OCI-M1 (cell line): ENCODE data around the gene NPHP4.

ENCODE experiments used
- DNase-seq: peaks from one replicate; lab custom pipeline; 2025; lab: John Stamatoyannopoulos, UW

Gene NPHP4

DNA sequence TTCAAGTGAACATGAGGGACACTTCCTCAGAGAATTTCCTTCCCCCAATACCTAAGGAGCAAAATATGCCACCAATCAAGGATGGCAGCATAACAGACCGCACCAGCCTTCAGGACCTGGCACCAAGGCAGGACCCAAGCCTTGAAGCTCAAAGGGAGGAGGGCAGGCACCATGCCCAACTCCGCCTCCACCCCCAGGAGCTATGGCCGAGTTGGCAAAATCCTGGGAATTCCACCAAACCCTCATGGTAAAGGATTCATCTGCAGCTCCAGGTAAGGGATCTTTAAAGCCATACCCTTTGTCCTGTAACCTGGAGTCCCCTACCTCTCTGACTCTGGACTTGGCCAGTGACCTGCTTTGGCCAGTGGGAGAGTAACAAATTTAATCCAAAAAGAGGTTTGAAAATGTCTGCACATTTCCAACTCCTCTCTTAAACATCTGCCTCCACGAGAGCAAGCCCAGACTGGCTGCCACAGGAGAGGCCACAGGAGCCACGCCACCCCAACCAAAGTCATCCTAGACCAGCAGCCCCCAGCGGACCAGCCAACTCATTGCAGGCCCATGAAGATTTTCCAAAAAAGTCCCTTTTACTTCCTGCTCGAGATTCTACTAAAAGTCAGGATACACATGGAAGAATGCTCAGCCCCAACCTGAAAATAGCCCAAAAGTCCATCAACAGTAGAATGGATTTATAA lies 41.9 kb downstream of the NPHP4 start:
- no peak for DNase-seq

- DNase-seq: no peak
Measured at GRCh38 chr1:5949761-5950100, 42.5 kb downstream of the NPHP4 start.

DNA sequence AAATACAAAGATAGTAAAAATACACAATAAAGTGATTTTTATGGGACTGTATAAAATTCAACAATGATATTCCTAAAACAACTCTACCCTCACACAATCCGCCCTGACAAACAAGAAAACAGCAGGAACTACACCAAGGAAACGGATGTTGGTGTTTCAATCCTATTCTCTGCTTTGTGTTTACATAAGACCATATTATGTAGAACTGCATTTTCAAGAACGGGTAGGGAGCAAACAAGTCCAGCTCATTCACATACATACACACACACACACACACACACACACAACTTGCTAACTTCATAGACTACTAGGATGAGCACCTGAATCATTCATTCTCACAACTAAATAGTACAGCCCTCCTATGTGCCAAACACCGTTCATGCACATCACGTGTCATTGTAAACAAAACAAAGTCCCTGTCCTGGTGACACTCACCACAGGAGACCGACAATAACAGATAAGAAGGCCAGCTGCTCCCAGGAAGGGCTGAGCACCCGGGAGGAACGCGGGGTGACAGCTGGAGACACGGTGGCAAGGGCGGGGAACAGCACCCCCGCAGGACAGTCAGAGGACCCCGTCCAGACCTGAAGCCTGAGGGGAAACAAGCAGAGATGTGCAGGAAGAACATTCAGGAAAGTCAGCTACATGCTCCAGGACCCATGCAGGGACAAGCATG lies 43.0 kb downstream of the NPHP4 start:
- peak; percentile 6 for DNase-seq

DNA sequence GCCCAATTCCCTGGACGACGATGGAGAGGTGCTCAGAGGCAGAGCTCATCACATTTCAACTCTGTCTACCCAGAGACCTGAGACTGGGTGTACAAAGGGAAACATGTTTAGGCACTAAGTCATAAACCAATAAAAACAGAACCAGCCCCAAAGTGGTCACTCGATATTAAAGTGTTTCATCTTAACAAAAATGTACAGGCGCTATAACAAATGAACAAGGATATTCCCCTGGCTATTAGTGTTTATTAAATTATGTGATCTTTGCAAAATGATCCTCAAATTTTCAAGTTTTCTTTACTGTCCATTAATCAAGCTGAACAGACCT lies 43.6 kb downstream of the NPHP4 start:
- no peak for DNase-seq

DNA sequence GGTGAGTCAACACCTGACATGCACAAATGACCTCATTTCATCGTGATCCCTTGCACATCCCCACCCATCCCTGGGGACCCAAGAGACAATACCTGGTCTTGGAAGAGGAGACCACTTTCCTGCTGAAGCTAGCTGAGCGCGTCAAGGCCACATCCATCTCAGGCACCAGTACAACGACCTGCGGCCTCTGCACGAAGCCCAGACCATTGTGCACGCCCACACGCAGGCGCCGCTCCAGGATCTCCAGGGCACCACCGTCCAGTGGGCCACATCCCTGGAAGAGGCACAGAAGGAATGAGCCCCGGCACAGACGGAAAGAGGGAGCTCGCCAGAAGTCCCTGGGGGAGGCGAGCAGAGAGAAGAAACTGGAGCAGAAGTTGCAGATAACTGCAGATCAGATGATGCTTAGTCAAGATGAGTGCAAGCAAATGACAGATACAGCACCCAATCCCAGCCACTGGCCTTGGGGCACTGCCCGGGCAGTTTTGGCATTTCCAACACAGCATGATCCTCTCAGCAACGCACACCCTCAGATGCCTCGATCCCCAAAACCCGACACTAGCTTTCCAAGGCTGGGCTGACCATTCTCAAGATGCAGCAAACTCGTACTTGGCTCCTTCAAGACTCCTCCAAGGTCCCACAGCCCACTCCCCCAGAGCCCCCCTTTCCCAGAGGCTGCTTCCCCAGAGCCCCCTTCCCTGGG lies 44.1 kb downstream of the NPHP4 start:
- no peak for DNase-seq

DNA sequence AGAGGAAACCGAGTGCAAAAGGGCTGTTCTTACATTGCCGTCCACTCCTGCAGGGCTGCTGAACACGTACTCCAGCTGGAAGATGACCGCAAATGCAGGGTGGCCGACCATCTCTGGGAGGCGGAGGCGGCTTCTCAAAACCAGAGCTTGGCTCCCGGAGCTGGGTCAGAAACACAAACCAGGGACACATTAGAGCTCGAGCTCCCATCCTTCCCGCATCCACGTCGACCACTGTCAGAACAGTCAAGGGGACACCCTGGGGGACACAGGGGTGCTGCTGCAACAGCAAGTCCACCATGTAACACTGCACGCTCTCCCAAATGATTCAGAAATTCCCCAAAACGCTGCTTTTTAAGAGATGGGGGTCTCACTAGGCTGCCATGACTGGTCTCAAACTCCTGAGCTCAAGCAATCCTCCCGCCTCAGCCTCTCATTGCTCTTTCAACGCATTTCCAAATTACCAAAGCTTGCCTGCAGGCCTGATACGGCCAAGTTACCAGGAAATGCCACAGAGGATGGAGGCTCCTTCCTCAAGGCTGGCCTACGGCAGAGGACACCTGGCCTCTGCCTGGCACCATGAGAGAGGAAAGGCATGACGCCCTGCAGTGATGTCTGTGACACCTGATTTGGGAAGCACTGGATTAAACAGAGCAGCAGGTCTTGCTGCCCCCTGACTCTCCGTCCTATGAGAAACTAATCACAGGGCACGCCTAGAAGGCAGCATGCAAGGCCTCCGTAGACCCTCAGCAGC lies 45.0 kb downstream of the NPHP4 start:
- DNase-seq: no peak

- DNase-seq: no peak
Measured at GRCh38 chr1:5945445-5945844, 46.8 kb downstream of the NPHP4 start.

- DNase-seq: no peak
Measured at GRCh38 chr1:5944843-5945167, 47.4 kb downstream of the NPHP4 start.

DNA sequence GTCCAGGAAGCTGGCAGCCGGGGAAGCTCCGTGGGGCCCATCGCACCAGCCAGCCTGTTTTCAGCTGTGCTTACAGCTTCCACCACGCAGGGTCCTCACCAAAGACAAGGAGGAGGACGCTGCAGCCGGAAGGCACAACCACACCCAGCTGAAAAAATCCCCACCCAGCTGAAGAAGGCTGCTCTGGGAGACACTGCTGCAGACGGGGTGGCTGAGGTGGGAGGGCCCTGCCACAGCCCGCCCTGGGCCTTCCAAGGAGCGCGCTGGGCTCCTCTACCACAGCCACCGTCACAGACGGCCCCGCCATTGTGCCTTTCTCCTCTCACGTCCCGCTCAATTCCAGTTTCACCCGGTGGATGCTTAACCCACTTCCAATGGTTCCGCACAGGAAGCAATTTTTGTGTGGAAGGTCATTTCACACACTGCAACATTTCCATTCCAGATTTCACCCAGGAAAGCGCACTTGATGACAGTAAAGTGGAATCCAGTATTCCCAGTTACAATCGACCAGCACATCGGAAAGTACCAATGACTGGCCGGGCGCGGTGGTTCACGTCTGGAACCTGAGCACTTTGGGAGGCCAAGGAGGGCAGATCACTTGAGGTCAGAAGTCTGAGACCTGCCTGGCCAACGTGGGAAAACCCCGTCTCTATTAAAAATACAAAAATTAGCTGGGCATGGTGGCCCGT lies 47.9 kb downstream of the NPHP4 start:
- DNase-seq: no peak

DNA sequence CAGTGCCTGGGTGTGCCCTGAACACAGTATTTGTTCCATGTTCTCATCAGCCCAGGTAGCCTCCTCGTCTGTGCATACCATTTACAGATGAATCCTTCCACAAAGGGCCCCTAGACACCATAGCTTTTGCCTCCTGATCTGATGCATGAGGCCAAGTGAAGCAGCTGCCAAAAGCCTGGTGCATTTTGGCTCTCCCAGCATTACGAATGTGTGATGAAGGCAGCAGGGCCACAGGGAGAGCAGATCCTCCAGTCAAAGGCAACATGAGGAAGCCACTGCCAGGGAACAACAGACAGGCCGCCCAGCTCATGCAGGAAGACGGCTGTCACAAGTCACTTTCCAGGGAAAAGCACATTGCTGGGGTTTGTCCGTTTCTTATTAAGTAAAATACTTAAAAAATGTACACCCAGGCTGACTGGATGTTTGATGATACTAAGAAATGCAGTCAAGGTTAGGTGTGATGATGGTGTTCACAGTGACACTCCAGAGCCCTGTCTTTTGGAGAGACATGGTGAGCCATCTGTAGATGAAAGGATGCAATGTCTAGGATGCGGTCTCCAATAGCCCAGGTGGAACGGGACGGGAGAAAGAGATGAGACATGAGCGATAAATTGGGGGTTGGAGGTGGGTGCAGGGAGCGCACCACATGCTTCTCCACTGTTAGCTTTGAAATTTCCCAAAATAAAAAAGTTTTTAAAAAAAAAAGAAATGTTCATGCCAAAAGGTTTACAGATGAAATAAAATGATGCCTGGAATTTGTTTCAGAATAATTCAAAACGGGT lies 48.7 kb downstream of the NPHP4 start:
- no peak for DNase-seq

DNA sequence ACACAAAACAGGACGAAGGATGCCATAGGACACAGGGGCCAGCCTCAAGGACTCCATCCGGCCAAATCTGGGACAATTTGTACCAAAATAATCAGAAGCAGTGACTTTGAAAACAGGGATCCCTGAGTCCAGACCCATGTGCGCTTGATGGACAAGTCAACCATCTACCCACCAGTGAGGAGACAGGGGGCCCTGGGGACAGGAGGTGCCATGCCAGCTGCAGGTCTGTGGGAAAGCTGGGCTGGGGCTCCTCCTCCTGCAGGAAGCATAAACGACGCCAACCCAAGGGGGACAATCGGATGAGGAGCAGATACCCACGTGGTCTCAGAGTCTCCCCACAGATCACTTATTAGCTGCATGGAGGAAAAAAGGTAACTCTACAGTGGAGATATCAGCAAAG lies 50.6 kb downstream of the NPHP4 start:
- no peak for DNase-seq

GRCh38 chr1:5940723-5941407 lies 51.4 kb downstream of the NPHP4 start:
- DNase-seq: no peak

DNA sequence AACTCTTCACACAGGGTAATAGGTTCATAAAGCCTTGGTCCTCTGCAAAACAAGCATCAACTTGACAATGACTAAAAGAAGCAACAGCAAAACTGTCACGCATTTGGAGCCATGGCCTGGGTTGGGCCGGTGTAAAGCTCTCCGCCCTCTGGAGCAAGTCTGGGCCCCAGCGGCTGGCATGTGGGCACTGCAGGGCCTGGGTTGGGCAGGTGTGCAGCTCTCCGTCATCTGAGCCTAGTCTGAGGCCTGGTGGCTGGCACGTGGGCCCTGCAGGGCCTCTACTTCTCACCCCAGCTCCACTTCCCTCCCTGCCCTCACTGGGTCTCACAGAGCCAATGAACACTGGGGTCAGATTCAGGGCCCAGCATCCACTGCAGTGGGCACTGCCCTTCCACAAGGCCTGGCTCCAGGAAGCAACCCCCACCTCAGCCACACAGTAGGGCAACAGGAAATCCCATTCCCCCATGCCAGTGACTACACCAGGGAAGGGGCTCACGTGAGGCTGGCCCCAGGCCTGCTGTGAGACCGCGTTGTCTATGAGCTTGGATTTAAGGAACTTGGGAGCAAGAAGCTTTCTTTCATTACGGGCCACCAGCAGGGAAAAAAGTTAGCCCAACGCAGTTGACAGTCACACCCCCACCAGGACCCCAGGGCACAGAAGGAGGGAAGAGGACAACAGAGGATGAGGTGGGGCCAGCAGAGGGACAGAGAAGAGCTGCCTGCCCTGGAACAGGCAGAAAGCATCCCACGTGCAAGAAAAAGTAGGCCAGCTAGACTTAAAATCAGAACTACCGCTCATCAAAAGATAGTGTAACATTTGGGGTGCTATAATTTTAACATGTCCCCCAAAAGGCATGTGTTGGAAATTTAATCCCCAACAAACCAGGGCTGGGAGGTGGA lies 52.7 kb downstream of the NPHP4 start:
- DNase-seq: no peak

DNA sequence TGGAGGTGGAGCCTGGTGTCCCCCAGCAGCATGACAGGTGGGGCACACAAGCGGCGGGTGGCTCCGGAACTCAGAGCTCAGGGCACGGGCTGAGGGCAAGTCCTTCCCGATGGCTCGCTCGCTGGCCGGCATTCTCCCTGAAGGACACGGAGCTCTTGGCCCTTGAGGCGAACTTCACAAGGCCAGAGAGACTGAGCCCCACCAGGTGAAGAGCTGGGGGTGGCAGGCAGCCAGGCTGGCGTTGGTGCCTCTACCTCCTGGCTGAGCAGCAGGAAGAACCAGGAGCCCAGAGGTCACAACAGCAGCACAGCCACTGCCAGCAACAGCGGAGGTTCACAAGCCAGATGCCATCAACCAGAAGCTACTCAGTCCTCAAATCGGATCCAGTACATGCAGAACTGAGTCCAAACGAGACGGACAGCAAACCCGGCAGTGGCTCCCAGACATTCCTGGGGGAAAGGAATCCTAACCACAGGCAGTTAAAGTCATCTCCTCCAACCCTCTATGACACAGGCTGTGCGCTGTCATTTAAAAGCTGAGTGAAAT lies 54.1 kb downstream of the NPHP4 start:
- no peak for DNase-seq

DNA sequence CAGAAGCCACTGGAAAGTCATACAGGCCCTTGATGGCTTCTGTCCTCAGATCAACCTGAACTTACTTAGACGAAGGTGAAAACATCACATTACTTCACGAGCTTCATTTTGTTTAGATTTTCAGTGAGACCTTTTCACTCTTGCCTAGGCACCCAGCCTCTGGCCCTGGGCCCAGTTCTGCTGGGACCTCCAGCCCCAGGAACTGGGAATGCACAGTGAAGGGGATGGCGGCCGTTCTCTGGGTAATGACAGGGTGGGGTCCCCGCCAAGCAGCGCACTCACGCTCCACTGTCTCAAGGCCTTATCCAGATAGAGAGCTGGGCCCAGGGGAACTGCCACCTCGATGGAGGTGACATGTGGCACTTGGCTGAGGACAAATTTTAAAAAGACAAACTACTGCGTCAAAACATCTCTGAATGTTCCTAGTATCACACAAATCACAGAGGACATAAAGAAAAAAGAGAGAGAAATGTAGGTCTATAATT lies 54.8 kb downstream of the NPHP4 start:
- DNase-seq: no peak

- DNase-seq: no peak
Measured at GRCh38 chr1:5936621-5937372, 55.4 kb downstream of the NPHP4 start.

GRCh38 chr1:5936126-5936525 lies 56.1 kb downstream of the NPHP4 start:
- no peak for DNase-seq

GRCh38 chr1:5935026-5935425 lies 57.2 kb downstream of the NPHP4 start:
- DNase-seq: no peak
